Endothelial cell of hepatic sinusoid (primary cell): ENCODE measurements around the gene SLC35B2.

ENCODE experiments used
- in situ Hi-C: cut with HindIII; loops from 2 replicates; pipeline ENCODE4 v1.10.0; 2017; ENCODE audit warnings: low sequenced_read_pairs

Gene SLC35B2

GRCh38 chr6:44238687-44239350 is 18.5 kb downstream of the SLC35B2 start:
- in situ Hi-C loops: loop anchor here (10.0 kb wide), 1 partner anchor 54 kb away; no protein-coding TSS in a partner anchor

GRCh38 chr6:44237813-44238433 is 19.4 kb downstream of the SLC35B2 start:
- in situ Hi-C loops: loop anchor here (10.0 kb wide), 1 partner anchor 53 kb away; no protein-coding TSS in a partner anchor

GRCh38 chr6:44237021-44237812 is 20.1 kb downstream of the SLC35B2 start:
- in situ Hi-C loops: loop anchor here (10.0 kb wide), 1 partner anchor 52 kb away; no protein-coding TSS in a partner anchor

GRCh38 chr6:44235891-44236516 is 21.3 kb downstream of the SLC35B2 start:
- in situ Hi-C loops: loop anchor here (10.0 kb wide), 1 partner anchor 51 kb away; no protein-coding TSS in a partner anchor

- in situ Hi-C loops: loop anchor here (10.0 kb wide), 1 partner anchor 50 kb away; no protein-coding TSS in a partner anchor
Measured at GRCh38 chr6:44235269-44235668, 22.1 kb downstream of the SLC35B2 start.

- in situ Hi-C loops: loop anchor here (5.0 to 10.0 kb wide), 3 partner anchors 50 to 127 kb away; no protein-coding TSS in a partner anchor
Measured at GRCh38 chr6:44234101-44235025, 23.0 kb downstream of the SLC35B2 start.

- in situ Hi-C loops: loop anchor here (5.0 to 10.0 kb wide), 3 partner anchors 49 to 126 kb away; no protein-coding TSS in a partner anchor
Measured at GRCh38 chr6:44233567-44234100, 23.7 kb downstream of the SLC35B2 start.

GRCh38 chr6:44232676-44233566 is 24.4 kb downstream of the SLC35B2 start:
- in situ Hi-C loops: loop anchor here (5.0 to 10.0 kb wide), 3 partner anchors 48 to 126 kb away; no protein-coding TSS in a partner anchor

- in situ Hi-C loops: loop anchor here (5.0 to 10.0 kb wide), 3 partner anchors 47 to 124 kb away; no protein-coding TSS in a partner anchor
Measured at GRCh38 chr6:44231426-44231825, 25.9 kb downstream of the SLC35B2 start.

GRCh38 chr6:44230034-44230675 is 27.2 kb downstream of the SLC35B2 start:
- in situ Hi-C loops: loop anchor here (5.0 to 10.0 kb wide), 3 partner anchors 45 to 123 kb away; no protein-coding TSS in a partner anchor

GRCh38 chr6:44229376-44230033 is 27.8 kb downstream of the SLC35B2 start:
- in situ Hi-C loops: loop anchor here (5.0 to 10.0 kb wide), 3 partner anchors 45 to 122 kb away; no protein-coding TSS in a partner anchor

GRCh38 chr6:44228836-44229235 is 28.5 kb downstream of the SLC35B2 start:
- in situ Hi-C loops: no loop called here

GRCh38 chr6:44228433-44228832 is 28.9 kb downstream of the SLC35B2 start:
- in situ Hi-C loops: no loop called here

- in situ Hi-C loops: no loop called here
Measured at GRCh38 chr6:44228031-44228430, 29.3 kb downstream of the SLC35B2 start.

GRCh38 chr6:44227148-44227793 is 30.1 kb downstream of the SLC35B2 start:
- in situ Hi-C loops: no loop called here

GRCh38 chr6:44226368-44227147 is 30.8 kb downstream of the SLC35B2 start:
- in situ Hi-C loops: no loop called here
